C4-2B (cell line): ENCODE data around the gene TTLL6.
"Not testable (repeated sequence)": the region's sequence is repeated elsewhere in the genome, so short reads cannot be mapped to it uniquely, and the experiment has no call there.

Experiments used
- H3K27ac ChIP-seq: fragments of 450-650 bp; 2 replicates; pipeline ENCODE4 v1.5.1; 2017
- ZFX ChIP-seq: fragments of 450-650 bp; IDR thresholded peaks from 2 replicates; pipeline ENCODE4 v1.6.1; 2017
- TF ChIP-seq, protein P1 (sequence below): fragments of 450-650 bp; conservative IDR thresholded peaks from 2 replicates; pipeline ENCODE4 v1.5.1; 2017; ENCODE audit warnings: mild to moderate bottlenecking

Gene TTLL6

DNA sequence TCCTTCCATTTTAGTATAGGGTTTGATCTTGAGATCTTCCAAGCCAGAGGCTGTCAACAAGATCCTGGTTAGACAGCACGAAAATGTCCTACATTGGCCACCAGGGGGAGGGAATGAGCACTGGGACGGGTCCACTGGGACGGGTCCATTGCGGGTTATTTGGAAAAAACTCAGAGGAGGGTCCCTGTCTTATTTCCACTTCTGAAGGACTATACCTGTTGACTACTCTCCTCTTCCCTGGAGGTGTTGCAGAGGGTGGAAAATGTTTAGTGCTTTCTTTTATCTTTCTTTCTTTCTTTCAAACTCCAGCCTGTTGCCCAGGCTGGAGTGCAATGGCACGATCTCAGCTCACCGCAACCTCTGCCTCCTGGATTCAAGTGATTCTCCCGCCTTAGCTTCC lies 2.5 kb downstream of the TTLL6 start:
- no peak overlapping the region for H3K27ac ChIP-seq
- TF ChIP-seq ZFX, result no peak
- TF ChIP-seq, protein P1, sequence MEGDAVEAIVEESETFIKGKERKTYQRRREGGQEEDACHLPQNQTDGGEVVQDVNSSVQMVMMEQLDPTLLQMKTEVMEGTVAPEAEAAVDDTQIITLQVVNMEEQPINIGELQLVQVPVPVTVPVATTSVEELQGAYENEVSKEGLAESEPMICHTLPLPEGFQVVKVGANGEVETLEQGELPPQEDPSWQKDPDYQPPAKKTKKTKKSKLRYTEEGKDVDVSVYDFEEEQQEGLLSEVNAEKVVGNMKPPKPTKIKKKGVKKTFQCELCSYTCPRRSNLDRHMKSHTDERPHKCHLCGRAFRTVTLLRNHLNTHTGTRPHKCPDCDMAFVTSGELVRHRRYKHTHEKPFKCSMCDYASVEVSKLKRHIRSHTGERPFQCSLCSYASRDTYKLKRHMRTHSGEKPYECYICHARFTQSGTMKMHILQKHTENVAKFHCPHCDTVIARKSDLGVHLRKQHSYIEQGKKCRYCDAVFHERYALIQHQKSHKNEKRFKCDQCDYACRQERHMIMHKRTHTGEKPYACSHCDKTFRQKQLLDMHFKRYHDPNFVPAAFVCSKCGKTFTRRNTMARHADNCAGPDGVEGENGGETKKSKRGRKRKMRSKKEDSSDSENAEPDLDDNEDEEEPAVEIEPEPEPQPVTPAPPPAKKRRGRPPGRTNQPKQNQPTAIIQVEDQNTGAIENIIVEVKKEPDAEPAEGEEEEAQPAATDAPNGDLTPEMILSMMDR, result peak; percentile 92

DNA sequence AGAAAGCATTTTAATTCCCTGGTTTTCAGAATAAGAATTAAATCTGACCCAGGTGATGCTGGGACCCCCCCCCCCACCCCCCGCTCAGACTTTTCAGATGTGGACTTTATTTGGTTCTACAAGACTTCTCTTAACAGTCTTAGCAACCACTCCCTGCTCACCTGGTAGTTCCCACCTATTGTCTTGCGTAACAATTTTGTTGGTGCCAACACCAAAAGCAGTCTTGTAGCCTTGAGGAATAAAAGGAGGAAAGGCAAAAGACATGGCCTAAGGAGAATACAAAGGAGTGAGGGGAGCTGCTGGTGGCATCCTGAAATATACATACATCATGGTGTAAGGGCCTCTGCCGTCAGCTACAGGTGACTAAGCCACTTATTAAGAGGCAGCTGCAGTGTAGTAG lies 5.0 kb downstream of the TTLL6 start:
- H3K27ac ChIP-seq, result no peak overlapping the region
- TF ChIP-seq, protein P1, result no peak
- TF ChIP-seq ZFX, result no peak

DNA sequence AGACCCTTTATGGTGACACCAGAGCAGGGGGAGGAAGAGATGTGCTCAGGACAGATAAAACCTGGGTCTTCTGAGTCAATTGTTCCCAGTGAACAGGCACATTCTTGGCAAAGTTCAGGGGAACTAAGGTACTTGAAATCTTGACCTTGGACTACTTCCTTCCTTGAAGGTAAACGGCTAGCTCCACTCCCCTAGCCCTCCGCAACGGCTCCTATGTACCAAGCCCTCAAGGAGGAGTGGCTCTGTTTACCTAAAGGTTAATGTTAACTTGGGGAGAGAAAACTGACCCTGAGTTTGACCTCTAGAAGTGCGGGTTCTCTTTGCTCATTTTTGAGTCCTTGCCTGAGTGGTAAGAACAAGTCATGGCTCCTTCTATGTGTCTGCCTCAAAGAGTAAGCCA lies 7.8 kb downstream of the TTLL6 start:
- no peak overlapping the region for H3K27ac ChIP-seq
- TF ChIP-seq, protein P1, result no peak
- TF ChIP-seq ZFX, result no peak

DNA sequence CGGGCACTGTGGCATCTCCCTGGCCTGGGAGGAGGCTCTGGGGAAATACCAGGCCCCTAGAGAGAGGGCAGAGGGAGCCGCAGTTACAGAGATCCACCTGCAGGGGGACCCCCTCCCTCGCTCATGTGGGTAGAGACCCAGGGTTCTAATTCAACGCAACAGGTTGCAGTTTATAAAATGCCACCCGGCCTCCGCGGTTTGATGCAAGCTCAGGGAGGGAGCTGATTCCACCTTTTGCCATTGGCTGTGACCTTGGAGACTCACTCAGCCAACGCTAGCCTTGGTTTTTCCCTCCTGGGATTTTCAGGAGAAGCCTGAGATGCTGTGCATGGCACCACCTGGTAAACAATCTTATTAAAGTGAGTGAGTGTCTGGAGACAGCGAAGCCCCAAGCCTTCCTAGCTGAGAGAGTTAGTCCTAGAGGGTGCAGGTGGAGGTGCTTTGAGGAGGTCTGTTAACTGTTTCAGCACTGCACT lies 12.1 kb downstream of the TTLL6 start:
- no peak for TF ChIP-seq ZFX
- TF ChIP-seq, protein P1, result peak; percentile 97
- H3K27ac ChIP-seq, result no peak overlapping the region

DNA sequence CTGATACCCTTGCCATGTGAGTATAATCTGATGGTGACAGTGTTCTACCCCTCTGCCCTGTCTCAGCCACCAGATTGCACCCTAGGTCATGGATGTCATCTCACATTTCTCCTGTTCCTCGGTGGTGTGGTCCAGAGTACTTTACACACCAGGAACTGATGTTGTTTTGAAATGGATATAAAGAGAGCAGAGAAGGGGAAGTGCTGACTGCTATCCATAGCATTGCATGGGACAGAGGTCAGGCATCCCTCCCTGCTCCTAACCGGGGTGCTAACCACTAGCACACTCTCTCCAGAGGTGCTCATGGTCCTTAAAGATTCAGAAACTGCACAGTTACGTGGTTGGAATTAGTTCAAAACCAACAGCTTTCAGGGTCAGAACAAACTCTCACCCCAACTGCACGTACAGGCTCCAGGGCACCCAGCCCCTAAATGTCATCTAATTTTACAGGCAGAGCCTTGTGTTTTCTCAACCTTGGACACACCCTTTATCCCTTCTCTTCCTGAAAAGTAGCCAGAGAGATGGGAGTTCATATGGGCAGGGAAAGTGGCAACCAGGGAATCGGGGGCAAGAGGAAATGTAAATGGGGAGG lies 16.3 kb downstream of the TTLL6 start:
- no peak for TF ChIP-seq ZFX
- TF ChIP-seq, protein P1, result no peak
- peak overlapping the region; percentile 89 for H3K27ac ChIP-seq

DNA sequence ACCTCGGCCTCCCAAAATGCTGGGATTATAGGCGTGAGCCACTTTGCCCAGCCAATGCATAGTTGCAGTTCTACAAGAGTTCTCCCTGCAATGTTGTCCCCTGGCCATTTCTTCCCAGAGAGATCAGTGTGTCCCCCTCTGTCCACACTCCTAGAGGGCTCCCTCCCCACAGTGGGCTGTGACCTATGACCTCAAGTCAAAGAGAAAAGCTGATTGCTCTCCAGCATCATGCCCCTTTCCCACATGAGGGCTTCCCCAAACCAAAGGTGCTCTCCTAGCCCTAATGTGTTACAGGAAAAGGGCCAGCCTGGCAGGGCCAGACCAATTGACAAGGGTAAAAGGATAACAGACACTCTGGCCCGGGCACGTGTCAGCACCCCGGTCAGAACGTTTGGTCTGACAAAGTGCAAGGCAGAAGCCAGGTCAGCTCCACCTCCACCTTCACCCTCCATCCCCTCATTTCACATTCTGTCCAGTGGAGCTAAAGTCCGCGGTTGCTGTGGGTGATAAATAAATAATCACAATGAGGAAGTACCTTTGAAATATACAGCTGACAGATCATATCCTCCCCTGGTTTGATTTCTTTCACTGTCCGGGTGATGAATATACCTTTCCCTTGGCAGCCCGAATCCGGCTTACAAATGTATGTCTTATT lies 17.8 kb downstream of the TTLL6 start:
- peak overlapping the region; percentile 89 for H3K27ac ChIP-seq
- TF ChIP-seq, protein P1, result no peak
- no peak for TF ChIP-seq ZFX

DNA sequence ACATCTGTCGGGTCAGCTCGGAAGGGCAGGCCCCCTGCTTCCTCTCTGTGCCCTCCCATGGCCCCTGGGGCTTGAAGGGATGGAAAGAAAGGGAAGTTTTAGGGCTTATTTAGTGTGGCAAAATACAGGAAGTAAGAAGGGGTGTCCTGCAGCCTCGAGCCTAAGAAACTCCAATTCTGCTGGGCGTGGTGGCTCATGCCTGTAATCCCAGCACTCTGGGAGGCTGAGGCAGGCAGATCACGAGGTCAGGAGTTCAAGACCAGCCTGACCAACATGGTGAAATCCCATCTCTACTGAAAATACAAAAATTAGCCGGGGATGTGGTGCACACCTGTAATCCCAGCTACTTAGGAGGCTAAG lies 20.9 kb downstream of the TTLL6 start:
- not testable (repeated sequence) for H3K27ac ChIP-seq
